GM12878 (cell line): ENCODE data around the gene PNMA1. TPM values are rescaled to one million over a fixed set of nuclear protein-coding genes. Genes with fewer than 3 reads are reported as not detected.

ENCODE experiments used
- BCL11A ChIP-seq: IDR thresholded peaks from 2 replicates; pipeline ENCODE4 v1.6.1; 2011; ENCODE audit warnings: low read depth, low read length
- BHLHE40 ChIP-seq, 2 experiments: fragments of 450-650 bp in 1 of 2; IDR thresholded peaks; 2 replicates each; pipeline ENCODE4 v1.6.1; 2011 to 2017; ENCODE audit warnings: low read depth in 2 of 2, borderline replicate concordance in 1 of 2, improper control_type of control experiment in 1 of 2, low read length in 1 of 2, mild to moderate bottlenecking in 1 of 2
- CREM ChIP-seq: IDR thresholded peaks from 2 replicates; pipeline ENCODE4 v1.6.1; 2014; ENCODE audit warnings: antibody characterized with exemption, low read depth
- JUND ChIP-seq: IDR thresholded peaks from 2 replicates; pipeline ENCODE4 v1.6.1; 2012; ENCODE audit warnings: low read depth, mild to moderate bottlenecking, low read length, improper control_type of control experiment, moderate library complexity
- LARP7 ChIP-seq: fragments of 450-650 bp; IDR thresholded peaks from 2 replicates; pipeline ENCODE4 v1.6.1; 2017; ENCODE audit warnings: mild to moderate bottlenecking
- NR2C1 ChIP-seq: fragments of 450-650 bp; IDR thresholded peaks from 2 replicates; pipeline ENCODE4 v1.6.1; 2017; ENCODE audit warnings: antibody characterized with exemption, mild to moderate bottlenecking, moderate library complexity
- NR2F1 ChIP-seq: fragments of 450-650 bp; conservative IDR thresholded peaks from 2 replicates; pipeline ENCODE4 v1.6.1; 2017; ENCODE audit warnings: mild to moderate bottlenecking
- POU2F2 ChIP-seq: IDR thresholded peaks from 3 replicates; pipeline ENCODE4 v1.6.1; 2011; ENCODE audit warnings: low read depth, mild to moderate bottlenecking, low read length, borderline replicate concordance
- RAD21 ChIP-seq: IDR thresholded peaks from 2 replicates; pipeline ENCODE4 v1.6.1; 2011; ENCODE audit warnings: mild to moderate bottlenecking, low read depth, low read length, moderate library complexity; ENCODE audit not compliant: insufficient read depth
- SMARCA5 ChIP-seq: fragments of 450-650 bp; IDR thresholded peaks from 2 replicates; pipeline ENCODE4 v1.6.1; 2017; ENCODE audit warnings: mild to moderate bottlenecking
- YY1 ChIP-seq: IDR thresholded peaks from 2 replicates; pipeline ENCODE4 v1.6.1; 2011; ENCODE audit warnings: low read depth, mild to moderate bottlenecking, low read length
- ZBTB4 ChIP-seq: fragments of 450-650 bp; formaldehyde crosslinking; IDR thresholded peaks from 2 replicates; pipeline ENCODE4 v1.4.0; 2022; ENCODE audit warnings: mild to moderate bottlenecking, moderate library complexity
- ZBTB40 ChIP-seq: fragments of 450-650 bp; IDR thresholded peaks from 2 replicates; pipeline ENCODE4 v1.6.1; 2016; ENCODE audit warnings: mild to moderate bottlenecking, moderate library complexity, borderline replicate concordance
- polyA plus RNA-seq, 11 experiments: library from polyadenylated mRNA; depleted of rRNA in 4 of 11; unstranded in 6 of 11; stranded (reverse) in 5 of 11; fragments of >200 nt; fragmentation: Nextera tagmentation in 4 of 11; fragmentation: Illumina TruSeq in 1 of 11; extraction: Ambion mirVana in 4 of 11; extraction: Trizol in 1 of 11; gene quantifications; 1 replicate in 1 of 11; 2 replicates in 10 of 11; pipeline versions ENCODE4 v1.2.1 to v1.2.3, GENCODE V29; 2011 to 2016; ENCODE audit warnings: inconsistent platforms in 2 of 11, missing spikeins in 2 of 11, low read depth in 1 of 11
- total RNA-seq, 4 experiments: library from RNA; depleted of rRNA in 3 of 4; stranded (reverse); fragments of >200 nt in 3 of 4; fragmentation: Illumina TruSeq in 1 of 4; extraction: Trizol in 1 of 4; gene quantifications; 2 replicates each; pipeline versions ENCODE4 v1.2.1 to v1.2.3, GENCODE V29; 2013 to 2021

Gene PNMA1
- total and polyA plus RNA-seq, 10 of the 15 experiments (the other 5 are each of a cell fraction or from before 2014, with no cell fraction given): 1.8 to 39.3 (median 11.1) TPM

- TF ChIP-seq ZBTB40 (no peak), LARP7 (0 out of 2 replicates have a peak, but pooled peaks have one; percentile 24), BCL11A (no peak), SMARCA5 (0 out of 2 replicates have a peak, but pooled peaks have one; percentile 45), ZBTB4 (CRISPR knock-in tag) (no peak), NR2C1 (peak; percentile 50; the same call in 1 of the 2 replicates), JUND (no peak), CREM (no peak), YY1 (peak; percentile 63; the same call in 1 of the 2 replicates), BHLHE40 (IDR thresholded peaks at IDR 0.05; ENCODE audit: borderline replicate concordance in 1 of 2, low read depth in 2 of 2, low read length in 1 of 2) (peak; percentile 5 to 31; a peak in 1 of 4 replicates), POU2F2 (0 out of 3 replicates have a peak, but pooled peaks have one; percentile 52), NR2F1 (peak; percentile 99), RAD21 (peak; percentile 95)
Observed at GRCh38 chr14:73728717-73729330, 14.6 kb upstream of the PNMA1 start (continued).
